IMR-90 (cell line): ENCODE data around the gene SLC40A1.

Experiments
- CEBPB ChIP-seq: IDR thresholded peaks from 2 replicates; pipeline ENCODE4 v1.6.1; 2012; ENCODE audit warnings: low read depth, low read length, improper control_type of control experiment
- CTCF ChIP-seq: conservative IDR thresholded peaks from 2 replicates; pipeline ENCODE4 v1.5.1; 2012; ENCODE audit warnings: mild to moderate bottlenecking, low read depth, low read length, improper control_type of control experiment
- POLR2A ChIP-seq: IDR thresholded peaks from 2 replicates; pipeline ENCODE4 v1.6.1; 2012; ENCODE audit warnings: mild to moderate bottlenecking, low read depth, low read length

- TF ChIP-seq CTCF, result no peak
- TF ChIP-seq CEBPB, result no peak
- TF ChIP-seq POLR2A, result no peak
Measured at GRCh38 chr2:189543367-189543766, 37.2 kb downstream of the SLC40A1 start.
